Measurements from ENCODE around the gene PTPN4. TPM values are rescaled to one million over a fixed set of nuclear protein-coding genes. Genes with fewer than 3 reads are reported as not detected.

PTPN4 gene
- total RNA-seq, 1 donor from 2014 or later: 35.9 TPM

- intact Hi-C loops (cut with DNase I): loop anchor here (10.0 kb wide), 1 partner anchor 1630 kb away; no protein-coding TSS in a partner anchor
- no peaks in the 10 kb centered on the region for H3K9me3 ChIP-seq
- H3K27me3 ChIP-seq: no peaks in the 10 kb centered on the region
- H3K27ac ChIP-seq: no peak overlapping the region
- TF ChIP-seq, protein P1, sequence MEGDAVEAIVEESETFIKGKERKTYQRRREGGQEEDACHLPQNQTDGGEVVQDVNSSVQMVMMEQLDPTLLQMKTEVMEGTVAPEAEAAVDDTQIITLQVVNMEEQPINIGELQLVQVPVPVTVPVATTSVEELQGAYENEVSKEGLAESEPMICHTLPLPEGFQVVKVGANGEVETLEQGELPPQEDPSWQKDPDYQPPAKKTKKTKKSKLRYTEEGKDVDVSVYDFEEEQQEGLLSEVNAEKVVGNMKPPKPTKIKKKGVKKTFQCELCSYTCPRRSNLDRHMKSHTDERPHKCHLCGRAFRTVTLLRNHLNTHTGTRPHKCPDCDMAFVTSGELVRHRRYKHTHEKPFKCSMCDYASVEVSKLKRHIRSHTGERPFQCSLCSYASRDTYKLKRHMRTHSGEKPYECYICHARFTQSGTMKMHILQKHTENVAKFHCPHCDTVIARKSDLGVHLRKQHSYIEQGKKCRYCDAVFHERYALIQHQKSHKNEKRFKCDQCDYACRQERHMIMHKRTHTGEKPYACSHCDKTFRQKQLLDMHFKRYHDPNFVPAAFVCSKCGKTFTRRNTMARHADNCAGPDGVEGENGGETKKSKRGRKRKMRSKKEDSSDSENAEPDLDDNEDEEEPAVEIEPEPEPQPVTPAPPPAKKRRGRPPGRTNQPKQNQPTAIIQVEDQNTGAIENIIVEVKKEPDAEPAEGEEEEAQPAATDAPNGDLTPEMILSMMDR (IDR thresholded peaks at IDR 0.05): no peak
- H3K4me3 ChIP-seq: no peak overlapping the region
- H3K36me3 ChIP-seq: peaks cover 0 to 4% of the 10 kb centered on the region in 2 donors
- no peaks in the 10 kb centered on the region for H3K4me1 ChIP-seq
- no peak for DNase-seq (ENCODE audit: low spot score in 2 of 2)
Measured at GRCh38 chr2:119864318-119864717, 104.6 kb downstream of the PTPN4 start.

DNA sequence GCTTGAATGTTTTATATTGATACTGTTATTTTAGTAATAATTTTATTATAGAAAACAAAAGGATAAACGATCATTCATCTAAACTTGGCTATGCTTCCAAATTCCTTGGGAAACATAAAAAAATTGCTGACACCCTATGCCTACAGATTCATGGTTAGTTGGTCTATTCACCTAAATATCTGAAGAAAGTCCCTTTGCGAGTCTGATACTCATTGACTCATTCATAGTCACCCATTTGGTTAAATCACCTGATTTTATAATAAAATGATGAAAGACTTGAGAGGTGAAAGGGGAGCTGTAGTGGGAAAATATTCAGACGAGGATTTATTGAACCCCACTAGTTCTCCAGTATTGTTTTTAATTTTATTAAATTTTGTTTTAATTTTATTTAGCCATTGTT, 112.0 kb downstream of the PTPN4 start:
- Histone ChIP-seq H3K9me3 (no peaks in the 10 kb centered on the region), H3K27ac (no peak overlapping the region), H3K4me3 (no peak overlapping the region), H3K36me3 (no peaks in the 10 kb centered on the region), H3K27me3 (no peaks in the 10 kb centered on the region), H3K4me1 (no peaks in the 10 kb centered on the region)
- DNase-seq (ENCODE audit: low spot score in 2 of 2): no peak
- intact Hi-C loops (cut with DNase I): no loop called here
- TF ChIP-seq, protein P1 (IDR thresholded peaks at IDR 0.05): no peak

- H3K27ac ChIP-seq: no peak overlapping the region
- no peaks in the 10 kb centered on the region for H3K9me3 ChIP-seq
- no peaks in the 10 kb centered on the region for H3K4me1 ChIP-seq
- no peaks in the 10 kb centered on the region for H3K27me3 ChIP-seq
- no peak overlapping the region for H3K4me3 ChIP-seq
- TF ChIP-seq, protein P1 (IDR thresholded peaks at IDR 0.05): no peak
- DNase-seq (ENCODE audit: low spot score in 2 of 2): no peak
- no peaks in the 10 kb centered on the region for H3K36me3 ChIP-seq
- intact Hi-C loops (cut with DNase I): no loop called here
Measured at GRCh38 chr2:119873350-119874315, 113.9 kb downstream of the PTPN4 start.

DNA sequence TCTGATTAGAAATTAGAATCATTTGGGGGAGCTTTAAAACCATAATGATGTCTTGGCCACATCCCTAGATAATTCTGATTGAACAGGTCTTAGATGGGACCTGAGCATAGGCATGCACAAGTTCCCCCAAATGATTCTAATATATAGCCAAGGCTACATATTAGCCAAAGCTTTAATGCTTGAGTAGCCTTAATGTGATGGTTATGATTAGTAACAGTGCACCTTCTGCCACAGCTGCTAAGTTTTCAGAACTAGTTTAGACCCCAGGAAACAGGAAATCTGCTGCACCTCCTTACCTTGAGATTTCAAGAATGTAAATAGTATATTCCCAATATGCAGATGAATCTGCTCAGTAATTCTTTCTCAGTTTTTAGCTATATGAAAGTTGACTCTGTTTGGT, 119.8 kb downstream of the PTPN4 start:
- TF ChIP-seq, protein P1 (IDR thresholded peaks at IDR 0.05): no peak
- Histone ChIP-seq H3K27me3 (no peaks in the 10 kb centered on the region), H3K4me3 (no peak overlapping the region), H3K27ac (no peak overlapping the region), H3K36me3 (peaks cover 0 to 7% of the 10 kb centered on the region in 2 donors), H3K4me1 (no peaks in the 10 kb centered on the region), H3K9me3 (no peaks in the 10 kb centered on the region)
- intact Hi-C loops (cut with DNase I): no loop called here
- DNase-seq (ENCODE audit: low spot score in 2 of 2): no peak

DNA sequence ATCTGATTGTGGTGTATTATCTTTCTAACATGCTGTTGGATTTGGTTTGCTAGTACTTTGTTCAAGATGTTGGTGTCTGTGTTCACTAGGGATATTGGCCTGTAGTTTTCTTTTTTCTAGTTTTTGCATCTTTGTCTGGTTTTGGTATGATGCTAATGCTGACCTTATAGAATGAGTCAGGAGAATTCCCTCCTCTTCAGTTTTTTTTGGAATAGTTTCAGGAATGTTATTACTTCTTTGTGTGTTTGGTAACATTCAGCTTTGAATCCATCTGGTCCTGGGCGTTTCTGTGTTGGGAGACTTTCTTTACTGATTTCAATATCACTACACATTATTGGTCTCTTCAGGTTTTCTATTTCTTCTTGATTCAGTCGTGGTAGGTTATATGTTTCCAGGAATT, 129.0 kb downstream of the PTPN4 start:
- no peak for DNase-seq (ENCODE audit: low spot score in 2 of 2)
- Histone ChIP-seq H3K36me3 (peaks cover 0 to 5% of the 10 kb centered on the region in 2 donors), H3K27me3 (no peaks in the 10 kb centered on the region), H3K9me3 (peaks cover 3 to 15% of the 10 kb centered on the region in 2 donors), H3K4me3 (no peak overlapping the region), H3K4me1 (no peaks in the 10 kb centered on the region), H3K27ac (no peak overlapping the region)
- intact Hi-C loops (cut with DNase I): no loop called here
- TF ChIP-seq, protein P1 (IDR thresholded peaks at IDR 0.05): no peak

Data from ascending aorta (tissue), 2 donors.